GM21619 (cell line): ENCODE data around the gene ACTR1A.
"Not testable (repeated sequence)": the region's sequence is repeated elsewhere in the genome, so short reads cannot be mapped to it uniquely, and the experiment has no call there.

Experiments
- ATAC-seq: cut with Tn5 transposase; IDR thresholded peaks from one replicate; pipeline ENCODE4 v1.9.1; 2021; ENCODE audit not compliant: unreplicated experiment

Gene ACTR1A

GRCh38 chr10:102515724-102516123, 13.2 kb upstream of the ACTR1A start:
- no peak for ATAC-seq

DNA sequence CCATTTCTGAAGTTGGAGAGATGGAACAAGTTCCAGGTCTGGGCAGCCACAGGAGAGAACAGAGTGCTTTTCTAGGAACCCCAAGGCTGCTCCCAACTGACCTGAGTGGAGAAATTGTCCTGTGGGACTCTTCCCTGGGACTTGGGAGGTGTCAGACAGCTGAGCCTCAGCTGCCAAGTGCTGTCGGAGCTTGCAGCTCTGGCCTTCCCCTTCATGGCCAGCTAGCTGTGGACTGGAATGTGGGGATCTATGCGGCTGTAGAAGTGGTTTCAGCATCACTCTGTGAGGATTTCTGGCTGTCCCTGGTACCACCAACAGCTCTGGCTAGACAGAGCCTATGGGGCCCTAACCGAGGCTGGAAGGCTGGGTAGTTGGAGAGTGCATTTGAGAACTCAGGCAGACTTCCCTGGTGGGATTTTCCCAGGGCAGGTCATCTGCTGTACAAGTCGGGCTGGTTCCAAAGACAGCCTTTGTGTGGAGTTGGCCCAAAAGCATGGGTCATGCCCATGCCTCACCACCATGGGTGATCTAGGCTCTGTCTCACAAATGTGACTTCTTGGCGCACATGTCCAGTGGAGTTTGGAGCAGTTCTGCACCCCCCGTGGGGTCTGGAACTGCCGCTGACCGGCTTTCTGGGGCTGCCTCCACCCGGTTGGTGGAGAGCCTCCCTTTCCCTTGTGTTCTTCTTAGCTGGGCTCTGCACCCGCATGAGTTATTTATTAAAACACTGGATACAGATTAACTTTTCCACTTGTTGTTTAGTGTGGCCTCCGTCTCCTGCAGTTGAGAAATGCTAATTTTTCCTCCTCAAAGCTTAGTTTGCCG, 12.2 kb upstream of the ACTR1A start:
- no peak for ATAC-seq

DNA sequence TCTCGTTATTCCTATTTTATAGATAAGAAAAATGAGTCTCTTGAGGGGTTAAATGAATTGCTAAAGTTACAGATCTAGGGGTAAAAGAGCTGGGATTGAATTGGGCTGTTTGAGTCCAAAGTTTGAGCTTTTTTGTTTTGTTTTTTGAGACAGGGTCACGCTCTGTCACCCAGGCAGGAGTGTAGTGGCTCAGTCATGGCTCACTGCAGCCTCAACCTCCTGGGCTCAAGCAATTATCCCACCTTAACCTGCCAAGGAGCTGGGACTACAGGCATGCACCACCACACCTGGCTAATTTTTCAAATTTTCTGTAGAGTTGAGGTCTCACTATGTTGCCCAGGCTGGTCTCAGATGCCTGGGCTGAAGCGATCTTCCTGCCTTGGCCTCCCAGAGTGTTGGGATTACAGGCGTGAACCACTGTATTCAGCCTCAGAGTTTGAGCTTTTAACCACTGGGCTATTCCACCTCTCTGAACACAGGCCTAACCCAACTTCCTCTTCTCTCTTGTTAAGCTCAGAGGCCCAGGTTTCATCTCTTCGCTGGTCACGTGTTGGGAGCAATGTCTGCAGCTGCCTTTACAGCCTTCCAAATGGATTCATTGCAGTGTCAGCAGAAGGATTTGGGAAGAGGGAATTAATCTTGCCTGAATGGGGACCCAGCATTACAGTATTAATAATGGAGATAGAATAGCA, 9.2 kb upstream of the ACTR1A start:
- peak; percentile 79 for ATAC-seq

DNA sequence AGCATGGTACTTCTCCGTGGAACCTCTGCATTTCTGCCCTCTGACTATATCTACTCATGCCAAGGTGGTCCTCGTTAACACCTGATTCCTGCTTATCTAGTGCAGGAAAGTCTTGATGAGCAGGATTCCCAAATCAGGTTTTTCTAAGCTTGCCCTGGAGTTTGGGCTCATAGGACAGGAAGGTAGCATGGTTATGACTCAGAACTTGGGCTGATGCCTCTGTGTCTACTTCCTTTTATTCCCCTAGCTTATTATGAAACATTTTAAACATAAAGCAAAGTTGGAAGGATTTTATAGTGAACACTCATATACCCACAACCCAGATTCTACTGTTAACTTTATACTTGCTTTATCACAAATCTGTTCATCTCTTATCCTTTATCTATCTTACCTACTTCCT, 6.9 kb upstream of the ACTR1A start:
- no peak for ATAC-seq

- ATAC-seq = no peak
Observed at GRCh38 chr10:102508506-102508905, 6.0 kb upstream of the ACTR1A start.

- ATAC-seq = no peak
Observed at GRCh38 chr10:102507521-102507920, 5.0 kb upstream of the ACTR1A start.

DNA sequence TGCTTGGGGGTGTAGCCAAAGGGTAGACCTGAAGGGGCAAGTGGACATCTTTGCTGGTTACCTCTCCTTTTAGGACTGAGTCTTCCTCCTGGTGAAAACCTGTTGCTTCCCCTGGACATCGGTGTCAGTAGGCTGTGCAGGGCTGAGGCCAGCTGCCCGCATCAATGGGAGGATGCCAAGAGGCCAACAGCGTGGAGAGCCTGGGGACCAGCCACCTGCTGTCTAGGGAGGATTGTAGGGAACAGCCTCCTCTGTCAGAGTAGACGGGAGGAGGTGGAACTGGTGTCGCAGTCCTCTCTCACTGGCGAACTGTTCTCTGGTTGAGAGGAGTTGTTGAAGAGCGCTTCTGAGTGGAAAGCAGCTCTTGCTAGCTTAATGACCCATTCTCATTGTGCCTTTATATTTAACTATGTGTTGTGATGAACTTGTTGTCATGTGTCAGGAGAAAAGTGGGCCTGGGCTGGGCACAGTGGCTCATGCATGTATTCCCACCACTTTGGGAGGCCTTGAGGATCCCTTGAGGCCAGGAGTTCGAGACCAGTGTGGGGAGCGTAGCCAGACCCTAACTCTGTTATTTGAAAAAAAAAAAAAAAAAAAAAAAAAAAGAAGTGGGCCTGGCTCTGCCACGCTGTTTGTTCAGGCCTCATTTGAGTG, 3.1 kb upstream of the ACTR1A start:
- ATAC-seq = no peak

GRCh38 chr10:102504976-102505300, 2.4 kb upstream of the ACTR1A start:
- ATAC-seq = no peak

GRCh38 chr10:102504179-102504975, 1.9 kb upstream of the ACTR1A start:
- no peak for ATAC-seq

GRCh38 chr10:102503264-102504178, 1.0 kb upstream of the ACTR1A start, which contains the start of gene SUFU:
Gene SUFU (plus strand): TSS chr10:102503972. CDS start chr10:102504153, 181 bp downstream.
- ATAC-seq = peak; percentile 54

GRCh38 chr10:102502029-102502336, 529 bp downstream of the ACTR1A start:
- ATAC-seq = peak; percentile 66

DNA sequence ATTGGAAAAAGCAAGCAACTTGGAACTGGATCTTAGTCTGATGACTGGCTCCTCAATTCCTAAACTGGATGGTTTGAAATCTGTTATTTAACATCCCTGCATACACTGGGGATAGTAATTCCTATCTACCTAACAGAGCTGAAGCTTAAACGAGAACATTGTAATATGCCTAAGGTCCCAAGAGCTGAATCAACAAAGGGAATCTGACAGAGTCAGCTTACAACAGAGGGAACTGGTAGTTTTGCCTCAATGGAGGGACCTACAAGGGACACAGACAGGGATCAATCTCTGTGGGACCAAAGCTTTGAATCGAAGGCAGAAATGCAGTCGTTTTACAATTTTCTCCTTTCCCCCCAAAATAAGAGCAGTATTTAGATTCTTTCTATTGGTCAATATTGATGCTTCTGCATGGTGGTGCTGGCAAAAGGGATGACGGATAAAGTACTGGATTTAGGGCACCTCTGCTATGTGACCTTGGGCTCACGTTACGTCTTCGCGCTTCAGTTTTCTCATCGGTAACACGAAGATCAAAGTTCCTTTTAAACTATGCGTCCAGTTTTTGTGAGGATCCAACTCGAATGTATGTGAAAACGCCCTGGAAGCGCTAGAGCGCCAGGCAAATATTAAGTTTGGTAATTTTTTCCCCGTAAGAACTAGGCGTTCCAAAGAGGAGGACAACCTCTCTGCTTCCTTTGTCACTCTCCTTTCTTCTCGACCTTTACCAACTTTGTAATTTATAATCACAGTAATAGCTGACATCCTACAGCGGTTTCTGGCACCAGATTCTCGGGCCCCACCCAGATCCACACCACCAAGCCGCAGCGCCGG, 1.1 kb downstream of the ACTR1A start:
- no peak for ATAC-seq

- not testable (repeated sequence) for ATAC-seq
Observed at GRCh38 chr10:102500686-102501085, 1.8 kb downstream of the ACTR1A start.

DNA sequence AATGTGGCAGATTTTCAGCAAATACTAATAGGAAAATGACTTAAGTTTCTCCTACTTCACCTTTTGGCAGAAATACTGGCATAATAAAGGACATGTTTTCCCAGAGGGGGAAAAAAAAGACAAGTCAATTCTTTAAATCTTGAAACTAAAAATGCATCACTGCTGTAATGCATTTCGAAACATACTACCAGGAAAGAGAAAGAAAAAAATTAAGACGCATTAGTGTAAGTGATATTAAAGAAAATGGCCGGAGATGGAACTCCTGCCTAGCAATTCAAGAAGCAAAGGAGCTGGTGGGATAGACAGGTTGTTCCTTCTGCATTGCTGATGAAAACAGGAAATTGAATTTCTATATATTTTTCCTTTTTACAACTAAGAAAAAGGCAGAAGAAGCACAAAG, 3.2 kb downstream of the ACTR1A start:
- ATAC-seq = no peak

DNA sequence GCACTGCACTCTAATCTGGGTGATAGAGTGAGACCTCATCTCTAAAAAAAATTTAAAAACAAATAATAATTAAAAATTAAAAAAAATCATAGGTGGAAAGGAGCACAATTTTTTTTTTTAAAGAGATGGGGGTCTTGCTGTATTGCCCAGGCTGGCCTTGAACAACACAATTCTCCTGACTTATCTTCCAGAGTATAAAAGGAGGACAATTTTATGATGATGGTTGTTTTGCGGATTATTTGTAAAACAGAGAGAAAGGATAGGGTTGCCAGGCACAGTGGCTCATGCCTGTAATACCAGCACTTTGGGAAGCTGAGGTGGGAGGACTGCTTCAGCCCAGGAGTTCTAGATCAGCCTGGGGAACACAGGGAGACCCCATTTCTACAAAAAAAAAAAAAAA, 5.0 kb downstream of the ACTR1A start:
- ATAC-seq = no peak

DNA sequence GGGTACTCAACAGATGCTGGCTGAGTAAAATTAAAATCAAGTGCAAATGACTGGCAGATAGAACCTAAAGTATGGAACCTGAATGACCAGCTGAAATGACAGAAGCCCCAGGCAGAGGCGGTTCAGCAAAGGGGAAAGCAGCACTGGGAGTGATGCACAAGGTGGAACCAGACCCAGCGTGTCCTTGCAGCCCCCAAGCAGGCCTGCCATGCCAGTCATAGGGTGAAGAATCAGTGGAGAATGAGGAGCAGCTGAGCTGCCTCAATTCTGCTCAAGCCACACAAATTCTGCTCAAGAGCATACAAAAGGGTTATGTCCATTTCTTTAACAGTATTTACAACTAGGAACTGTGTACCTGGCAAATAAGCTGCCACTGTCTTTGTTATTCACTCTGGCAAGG, 8.7 kb downstream of the ACTR1A start:
- no peak for ATAC-seq

DNA sequence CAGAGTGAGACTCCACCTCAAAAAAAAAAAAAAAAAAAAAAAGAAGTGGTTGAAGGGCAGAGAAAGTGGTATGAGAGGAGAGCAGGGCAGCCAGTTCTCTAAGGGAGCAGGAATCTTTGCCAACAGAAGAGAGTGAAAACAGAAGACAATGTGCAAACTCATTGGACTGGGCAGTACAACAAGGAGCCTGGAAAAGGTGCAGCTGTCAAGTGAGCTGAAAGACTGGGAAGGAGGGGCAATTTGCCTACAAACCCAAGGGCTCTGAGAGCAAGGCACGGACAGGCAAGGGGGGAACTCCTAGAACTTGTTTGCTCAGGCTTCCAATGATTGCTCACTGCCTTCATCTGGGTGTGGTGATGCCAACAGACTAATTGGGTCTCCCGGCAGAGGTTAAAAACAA, 9.5 kb downstream of the ACTR1A start:
- ATAC-seq = no peak

GRCh38 chr10:102492344-102492939, 10.1 kb downstream of the ACTR1A start:
- no peak for ATAC-seq

DNA sequence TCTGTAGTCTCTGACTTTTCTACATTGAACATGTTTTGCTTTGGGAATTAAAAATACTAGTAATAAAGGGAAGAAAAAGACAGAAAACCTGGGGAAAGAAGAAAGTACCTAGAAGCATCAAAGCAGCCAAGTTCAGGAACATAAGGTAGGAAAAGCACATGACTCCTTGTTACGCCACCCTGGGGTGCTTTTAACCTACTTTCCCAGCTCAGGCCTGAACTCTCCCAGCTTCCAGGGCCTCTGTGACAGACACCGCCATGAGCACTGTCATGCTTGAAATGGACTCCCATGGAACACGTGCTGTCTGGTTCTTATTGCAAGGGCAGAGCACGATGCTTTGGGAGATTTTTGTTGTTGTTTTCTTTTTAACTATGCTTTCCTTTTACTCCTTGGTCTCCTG, 11.4 kb downstream of the ACTR1A start:
- no peak for ATAC-seq
